K562 (cell line): ENCODE measurements around the gene PLP2. TPM values are rescaled to one million over a fixed set of nuclear protein-coding genes. Genes with fewer than 3 reads are reported as not detected.

Experiments used
- BACH1 ChIP-seq: fragments of 200-800 bp; sonication (Bioruptor generic); IDR thresholded peaks from 2 replicates; pipeline ENCODE4 v1.6.1; 2016; ENCODE audit warnings: missing genetic modification characterization, missing compliant biosample characterization
- E2F3 ChIP-seq: fragments of 250-450 bp; sonication (Bioruptor Pico); IDR thresholded peaks from 2 replicates; pipeline ENCODE4 v1.4.0; 2020; ENCODE audit warnings: mild to moderate bottlenecking
- FOXA3 ChIP-seq, 2 experiments: fragments of 450-650 bp in 1 of 2; sonication (generic) in 1 of 2; formaldehyde crosslinking; IDR thresholded peaks in 1 of 2; conservative IDR thresholded peaks in 1 of 2; 2 replicates each; pipeline versions ENCODE4 v1.4.0 to v1.8.0; 2020 to 2022; ENCODE audit warnings: mild to moderate bottlenecking in 2 of 2, missing genetic modification reagents in 1 of 2
- NRF1 ChIP-seq, 2 experiments: fragments of 450-650 bp; IDR thresholded peaks in 1 of 2; conservative IDR thresholded peaks in 1 of 2; 2 replicates each; pipeline ENCODE4 v1.6.1; 2014; ENCODE audit warnings: mild to moderate bottlenecking in 2 of 2
- PHF8 ChIP-seq: fragments of 200-600 bp; sonication (generic); IDR thresholded peaks from 2 replicates; pipeline ENCODE4 v1.6.1; 2012; ENCODE audit warnings: mixed run types, mild to moderate bottlenecking, inconsistent platforms, low read length, moderate library complexity, borderline replicate concordance
- SMAD4 ChIP-seq: fragments of 250-450 bp; sonication (Bioruptor Pico); conservative IDR thresholded peaks from 2 replicates; pipeline ENCODE4 v1.8.0; 2021; ENCODE audit warnings: inconsistent platforms, mild to moderate bottlenecking, moderate library complexity
- TEAD1 ChIP-seq, 2 experiments: fragments of 450-650 bp in 1 of 2; sonication (generic) in 1 of 2; formaldehyde crosslinking; IDR thresholded peaks; 2 replicates each; pipeline versions ENCODE4 v1.4.0 to v1.8.0; 2020 to 2022; ENCODE audit warnings: mild to moderate bottlenecking in 2 of 2, missing genetic modification reagents in 1 of 2
- ZNF184 ChIP-seq: sonication (generic); formaldehyde crosslinking; IDR thresholded peaks from 2 replicates; pipeline ENCODE4 v1.5.0; 2020; ENCODE audit warnings: missing genetic modification reagents
- ZNF695 ChIP-seq: fragments of 450-650 bp; formaldehyde crosslinking; IDR thresholded peaks from 2 replicates; pipeline ENCODE4 v1.4.0; 2020; ENCODE audit warnings: mild to moderate bottlenecking, moderate library complexity
- polyA plus RNA-seq, 8 experiments: library from polyadenylated mRNA; depleted of rRNA in 4 of 8; stranded (reverse) in 5 of 8; unstranded in 3 of 8; fragments of >200 nt; fragmentation: Nextera tagmentation in 2 of 8; fragmentation: Illumina TruSeq in 1 of 8; extraction: Ambion mirVana in 2 of 8; extraction: Trizol in 1 of 8; gene quantifications; 2 replicates each; pipeline versions ENCODE4 v1.2.1 to v1.2.3, GENCODE V29; 2011 to 2014; ENCODE audit warnings: inconsistent platforms in 1 of 8, missing spikeins in 1 of 8
- total RNA-seq, 7 experiments: library from RNA; depleted of rRNA in 6 of 7; stranded (reverse); fragments of >200 nt in 6 of 7; fragmentation: Illumina TruSeq in 2 of 7; extraction: Trizol in 2 of 7; gene quantifications; 2 replicates each; pipeline versions ENCODE4 v1.2.1 to v1.2.3, GENCODE V29; 2011 to 2021; ENCODE audit warnings: low replicate concordance in 1 of 7
- TF ChIP-seq, protein P1 (sequence below), 2 experiments: fragments of 450-650 bp; conservative IDR thresholded peaks; 2 replicates each; pipeline ENCODE4 v1.6.1; 2017; ENCODE audit warnings: mild to moderate bottlenecking in 2 of 2, moderate library complexity in 2 of 2
- TF ChIP-seq, protein P2 (sequence below): fragments of 450-650 bp; formaldehyde crosslinking; conservative IDR thresholded peaks from 2 replicates; pipeline ENCODE4 v1.4.0; 2022; ENCODE audit warnings: mild to moderate bottlenecking, missing genetic modification characterization
- TF ChIP-seq, protein P3 (sequence below): IDR thresholded peaks from 2 replicates; pipeline ENCODE4 v1.6.1; 2011; ENCODE audit warnings: borderline replicate concordance, low read depth, mild to moderate bottlenecking, moderate library complexity, low read length; ENCODE audit not compliant: insufficient read depth, poor library complexity, severe bottlenecking
- TF ChIP-seq, protein P4 (sequence below), 3 experiments: IDR thresholded peaks in 2 of 3; conservative IDR thresholded peaks in 1 of 3; 2 replicates each; pipeline ENCODE4 v1.5.1; 2011 to 2012; ENCODE audit warnings: low read length in 3 of 3, mild to moderate bottlenecking in 3 of 3, control low read depth in 2 of 3, improper control_type of control experiment in 1 of 3, inconsistent platforms in 1 of 3, low read depth in 1 of 3, mixed read lengths in 1 of 3, moderate library complexity in 1 of 3; ENCODE audit not compliant: insufficient read depth in 2 of 3
- TF ChIP-seq, protein P5 (sequence below): fragments of 450-650 bp; formaldehyde crosslinking; IDR thresholded peaks from 2 replicates; pipeline ENCODE4 v1.4.0; 2020; ENCODE audit warnings: mild to moderate bottlenecking, moderate library complexity

PLP2 gene
- total and polyA plus RNA-seq, 9 of the 15 experiments (the other 6 are each of a cell fraction or from before 2014, with no cell fraction given) = 34.7 to 236 (median 112) TPM

DNA sequence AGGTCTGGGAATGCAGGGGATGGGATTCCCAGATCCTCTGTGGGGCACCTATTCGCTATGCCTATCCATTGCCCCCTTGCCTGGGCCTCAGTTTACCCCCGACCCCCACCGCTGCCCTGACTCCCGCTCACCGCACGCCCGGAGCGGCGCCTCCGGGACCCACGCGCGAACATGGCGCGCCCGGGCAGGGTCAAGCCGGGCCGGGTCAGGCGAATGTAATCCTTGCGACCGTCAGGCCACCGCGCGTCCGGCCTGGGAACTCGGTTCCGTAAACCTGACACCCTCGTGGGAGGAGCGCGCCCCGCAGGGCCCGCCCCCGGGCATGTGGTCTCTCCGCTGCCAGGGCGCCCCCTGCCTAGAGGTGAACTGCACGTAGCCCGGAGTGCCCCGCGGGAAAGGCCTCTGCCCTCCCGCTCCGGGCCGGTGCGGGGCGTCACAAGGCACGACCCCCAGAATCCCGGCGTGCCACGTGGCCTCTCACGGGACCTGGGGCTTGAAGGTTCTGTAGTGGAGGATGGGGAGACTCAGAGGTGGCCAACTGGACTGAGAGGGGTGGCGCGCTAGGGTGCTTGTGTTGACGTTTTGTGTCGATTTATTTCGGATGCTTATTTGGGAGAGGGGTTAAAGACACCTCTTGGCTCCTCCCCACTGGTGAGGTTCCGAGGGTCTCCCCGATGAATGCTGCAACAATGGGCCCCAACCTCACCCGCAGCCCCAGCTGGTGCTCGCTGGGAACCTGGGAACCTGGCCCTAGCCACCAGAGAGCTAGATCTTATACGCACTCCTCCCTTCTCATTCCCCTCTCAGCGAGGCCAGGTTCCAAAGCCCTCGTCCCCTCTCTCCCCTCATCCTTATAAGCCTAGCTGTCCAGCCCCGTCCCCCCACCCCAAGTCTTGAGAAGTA lies 14.7 kb downstream of the PLP2 start, which contains the start of gene PRICKLE3 (continued):
- TF ChIP-seq, protein P1, sequence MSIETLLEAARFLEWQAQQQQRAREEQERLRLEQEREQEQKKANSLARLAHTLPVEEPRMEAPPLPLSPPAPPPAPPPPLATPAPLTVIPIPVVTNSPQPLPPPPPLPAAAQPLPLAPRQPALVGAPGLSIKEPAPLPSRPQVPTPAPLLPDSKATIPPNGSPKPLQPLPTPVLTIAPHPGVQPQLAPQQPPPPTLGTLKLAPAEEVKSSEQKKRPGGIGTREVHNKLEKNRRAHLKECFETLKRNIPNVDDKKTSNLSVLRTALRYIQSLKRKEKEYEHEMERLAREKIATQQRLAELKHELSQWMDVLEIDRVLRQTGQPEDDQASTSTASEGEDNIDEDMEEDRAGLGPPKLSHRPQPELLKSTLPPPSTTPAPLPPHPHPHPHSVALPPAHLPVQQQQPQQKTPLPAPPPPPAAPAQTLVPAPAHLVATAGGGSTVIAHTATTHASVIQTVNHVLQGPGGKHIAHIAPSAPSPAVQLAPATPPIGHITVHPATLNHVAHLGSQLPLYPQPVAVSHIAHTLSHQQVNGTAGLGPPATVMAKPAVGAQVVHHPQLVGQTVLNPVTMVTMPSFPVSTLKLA (conservative IDR thresholded peaks at IDR 0.05) = no peak
- TF ChIP-seq ZNF695 (no peak), BACH1 (tag) (no peak), SMAD4 (0 out of 2 replicates have a peak, but pooled peaks have one; percentile 53), TEAD1 (CRISPR knock-in tag; IDR thresholded peaks at IDR 0.05) (0 out of 4 replicates have a peak, but pooled peaks of 1 of the 2 experiments have one; percentile 65), PHF8 (peak; percentile 60; the same call in 1 of the 2 replicates), NRF1 (conservative IDR thresholded peaks at IDR 0.05 in 1 of 2, IDR thresholded peaks at IDR 0.05 in 1 of 2) (peak; percentile 51 to 59), FOXA3 (CRISPR knock-in tag; conservative IDR thresholded peaks at IDR 0.05 in 1 of 2, IDR thresholded peaks at IDR 0.05 in 1 of 2) (no peak), ZNF184 (CRISPR knock-in tag) (no peak), E2F3 (CRISPR knock-in tag) (0 out of 2 replicates have a peak, but pooled peaks have one; percentile 45)
- TF ChIP-seq, protein P2, sequence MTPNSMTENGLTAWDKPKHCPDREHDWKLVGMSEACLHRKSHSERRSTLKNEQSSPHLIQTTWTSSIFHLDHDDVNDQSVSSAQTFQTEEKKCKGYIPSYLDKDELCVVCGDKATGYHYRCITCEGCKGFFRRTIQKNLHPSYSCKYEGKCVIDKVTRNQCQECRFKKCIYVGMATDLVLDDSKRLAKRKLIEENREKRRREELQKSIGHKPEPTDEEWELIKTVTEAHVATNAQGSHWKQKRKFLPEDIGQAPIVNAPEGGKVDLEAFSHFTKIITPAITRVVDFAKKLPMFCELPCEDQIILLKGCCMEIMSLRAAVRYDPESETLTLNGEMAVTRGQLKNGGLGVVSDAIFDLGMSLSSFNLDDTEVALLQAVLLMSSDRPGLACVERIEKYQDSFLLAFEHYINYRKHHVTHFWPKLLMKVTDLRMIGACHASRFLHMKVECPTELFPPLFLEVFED = no peak
- TF ChIP-seq, protein P3, sequence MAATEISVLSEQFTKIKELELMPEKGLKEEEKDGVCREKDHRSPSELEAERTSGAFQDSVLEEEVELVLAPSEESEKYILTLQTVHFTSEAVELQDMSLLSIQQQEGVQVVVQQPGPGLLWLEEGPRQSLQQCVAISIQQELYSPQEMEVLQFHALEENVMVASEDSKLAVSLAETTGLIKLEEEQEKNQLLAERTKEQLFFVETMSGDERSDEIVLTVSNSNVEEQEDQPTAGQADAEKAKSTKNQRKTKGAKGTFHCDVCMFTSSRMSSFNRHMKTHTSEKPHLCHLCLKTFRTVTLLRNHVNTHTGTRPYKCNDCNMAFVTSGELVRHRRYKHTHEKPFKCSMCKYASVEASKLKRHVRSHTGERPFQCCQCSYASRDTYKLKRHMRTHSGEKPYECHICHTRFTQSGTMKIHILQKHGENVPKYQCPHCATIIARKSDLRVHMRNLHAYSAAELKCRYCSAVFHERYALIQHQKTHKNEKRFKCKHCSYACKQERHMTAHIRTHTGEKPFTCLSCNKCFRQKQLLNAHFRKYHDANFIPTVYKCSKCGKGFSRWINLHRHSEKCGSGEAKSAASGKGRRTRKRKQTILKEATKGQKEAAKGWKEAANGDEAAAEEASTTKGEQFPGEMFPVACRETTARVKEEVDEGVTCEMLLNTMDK = peak; percentile 82
- TF ChIP-seq, protein P4, sequence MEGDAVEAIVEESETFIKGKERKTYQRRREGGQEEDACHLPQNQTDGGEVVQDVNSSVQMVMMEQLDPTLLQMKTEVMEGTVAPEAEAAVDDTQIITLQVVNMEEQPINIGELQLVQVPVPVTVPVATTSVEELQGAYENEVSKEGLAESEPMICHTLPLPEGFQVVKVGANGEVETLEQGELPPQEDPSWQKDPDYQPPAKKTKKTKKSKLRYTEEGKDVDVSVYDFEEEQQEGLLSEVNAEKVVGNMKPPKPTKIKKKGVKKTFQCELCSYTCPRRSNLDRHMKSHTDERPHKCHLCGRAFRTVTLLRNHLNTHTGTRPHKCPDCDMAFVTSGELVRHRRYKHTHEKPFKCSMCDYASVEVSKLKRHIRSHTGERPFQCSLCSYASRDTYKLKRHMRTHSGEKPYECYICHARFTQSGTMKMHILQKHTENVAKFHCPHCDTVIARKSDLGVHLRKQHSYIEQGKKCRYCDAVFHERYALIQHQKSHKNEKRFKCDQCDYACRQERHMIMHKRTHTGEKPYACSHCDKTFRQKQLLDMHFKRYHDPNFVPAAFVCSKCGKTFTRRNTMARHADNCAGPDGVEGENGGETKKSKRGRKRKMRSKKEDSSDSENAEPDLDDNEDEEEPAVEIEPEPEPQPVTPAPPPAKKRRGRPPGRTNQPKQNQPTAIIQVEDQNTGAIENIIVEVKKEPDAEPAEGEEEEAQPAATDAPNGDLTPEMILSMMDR (IDR thresholded peaks at IDR 0.05 in 2 of 3, conservative IDR thresholded peaks at IDR 0.05 in 1 of 3; ENCODE audit: insufficient read depth in 2 of 3, low read depth in 1 of 3, low read length in 3 of 3) = peak; percentile 57 to 65 (median 61)
- TF ChIP-seq, protein P5, sequence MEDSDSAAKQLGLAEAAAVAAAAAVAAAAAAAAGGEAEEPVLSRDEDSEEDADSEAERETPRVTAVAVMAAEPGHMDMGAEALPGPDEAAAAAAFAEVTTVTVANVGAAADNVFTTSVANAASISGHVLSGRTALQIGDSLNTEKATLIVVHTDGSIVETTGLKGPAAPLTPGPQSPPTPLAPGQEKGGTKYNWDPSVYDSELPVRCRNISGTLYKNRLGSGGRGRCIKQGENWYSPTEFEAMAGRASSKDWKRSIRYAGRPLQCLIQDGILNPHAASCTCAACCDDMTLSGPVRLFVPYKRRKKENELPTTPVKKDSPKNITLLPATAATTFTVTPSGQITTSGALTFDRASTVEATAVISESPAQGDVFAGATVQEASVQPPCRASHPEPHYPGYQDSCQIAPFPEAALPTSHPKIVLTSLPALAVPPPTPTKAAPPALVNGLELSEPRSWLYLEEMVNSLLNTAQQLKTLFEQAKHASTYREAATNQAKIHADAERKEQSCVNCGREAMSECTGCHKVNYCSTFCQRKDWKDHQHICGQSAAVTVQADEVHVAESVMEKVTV (CRISPR knock-in tag) = 0 out of 2 replicates have a peak, but pooled peaks have one; percentile 17
